ENCODE measurements around the gene ZC3H4. TPM values are rescaled to one million over a fixed set of nuclear protein-coding genes. Genes with fewer than 3 reads are reported as not detected.
A peak's percentile ranks its signal among the peaks of the same experiment; 100 is the strongest.

The ZC3H4 gene
- total RNA-seq, 1 donor from 2014 or later, result 94.7 TPM

GRCh38 chr19:47152205-47152604 lies 38.6 kb upstream of the ZC3H4 start:
- peak overlapping the region; percentile 98 for H3K27ac Mint-ChIP-seq
- peak overlapping the region; percentile 61 for H3K4me3 Mint-ChIP-seq (ENCODE audit: low read depth)
- peaks cover 56% of the 10 kb centered on the region for H3K4me1 Mint-ChIP-seq (ENCODE audit: low read depth)
- no peaks in the 10 kb centered on the region for H3K9me3 Mint-ChIP-seq (ENCODE audit: low read depth)
- peaks cover 39% of the 10 kb centered on the region for H3K36me3 Mint-ChIP-seq (ENCODE audit: insufficient read depth)
- DNase-seq (ENCODE audit: low spot score, unreplicated experiment), result no peak
- no peak for TF ChIP-seq CTCF (IDR thresholded peaks at IDR 0.05; ENCODE audit: unreplicated experiment)
- no peaks in the 10 kb centered on the region for H3K27me3 Mint-ChIP-seq

GRCh38 chr19:47151627-47152026 lies 38.1 kb upstream of the ZC3H4 start:
- H3K4me1 Mint-ChIP-seq (ENCODE audit: low read depth), result peaks cover 50% of the 10 kb centered on the region
- H3K27me3 Mint-ChIP-seq, result no peaks in the 10 kb centered on the region
- DNase-seq (ENCODE audit: low spot score, unreplicated experiment), result no peak
- no peaks in the 10 kb centered on the region for H3K9me3 Mint-ChIP-seq (ENCODE audit: low read depth)
- no peak for TF ChIP-seq CTCF (IDR thresholded peaks at IDR 0.05; ENCODE audit: unreplicated experiment)
- H3K36me3 Mint-ChIP-seq (ENCODE audit: insufficient read depth), result peaks cover 40% of the 10 kb centered on the region
- peak overlapping the region; percentile 98 for H3K27ac Mint-ChIP-seq
- peak overlapping the region; percentile 61 for H3K4me3 Mint-ChIP-seq (ENCODE audit: low read depth)

GRCh38 chr19:47146920-47147319 lies 33.3 kb upstream of the ZC3H4 start:
- TF ChIP-seq CTCF (IDR thresholded peaks at IDR 0.05; ENCODE audit: unreplicated experiment), result no peak
- no peak overlapping the region for H3K4me3 Mint-ChIP-seq (ENCODE audit: low read depth)
- H3K4me1 Mint-ChIP-seq (ENCODE audit: low read depth), result peaks cover 34% of the 10 kb centered on the region
- no peaks in the 10 kb centered on the region for H3K27me3 Mint-ChIP-seq
- no peak for DNase-seq (ENCODE audit: low spot score, unreplicated experiment)
- H3K27ac Mint-ChIP-seq, result peak overlapping the region; percentile 19
- peaks cover 41% of the 10 kb centered on the region for H3K36me3 Mint-ChIP-seq (ENCODE audit: insufficient read depth)
- H3K9me3 Mint-ChIP-seq (ENCODE audit: low read depth), result no peaks in the 10 kb centered on the region

GRCh38 chr19:47145639-47146486 lies 32.3 kb upstream of the ZC3H4 start:
- H3K36me3 Mint-ChIP-seq (ENCODE audit: insufficient read depth), result peaks cover 41% of the 10 kb centered on the region
- H3K27me3 Mint-ChIP-seq, result no peaks in the 10 kb centered on the region
- TF ChIP-seq CTCF (IDR thresholded peaks at IDR 0.05; ENCODE audit: unreplicated experiment), result no peak
- H3K9me3 Mint-ChIP-seq (ENCODE audit: low read depth), result no peaks in the 10 kb centered on the region
- peak overlapping the region; percentile 29 for H3K27ac Mint-ChIP-seq
- H3K4me3 Mint-ChIP-seq (ENCODE audit: low read depth), result no peak overlapping the region
- no peak for DNase-seq (ENCODE audit: low spot score, unreplicated experiment)
- peaks cover 28% of the 10 kb centered on the region for H3K4me1 Mint-ChIP-seq (ENCODE audit: low read depth)

- H3K36me3 Mint-ChIP-seq (ENCODE audit: insufficient read depth), result peaks cover 36% of the 10 kb centered on the region
- H3K4me3 Mint-ChIP-seq (ENCODE audit: low read depth), result no peak overlapping the region
- H3K9me3 Mint-ChIP-seq (ENCODE audit: low read depth), result no peaks in the 10 kb centered on the region
- no peak for DNase-seq (ENCODE audit: low spot score, unreplicated experiment)
- TF ChIP-seq CTCF (IDR thresholded peaks at IDR 0.05; ENCODE audit: unreplicated experiment), result no peak
- no peak overlapping the region for H3K27ac Mint-ChIP-seq
- no peaks in the 10 kb centered on the region for H3K27me3 Mint-ChIP-seq
- peaks cover 18% of the 10 kb centered on the region for H3K4me1 Mint-ChIP-seq (ENCODE audit: low read depth)
These were observed 31.1 kb upstream of the ZC3H4 start for GRCh38 chr19:47144630-47145029.

All from progenitor cell of endocrine pancreas (in vitro differentiated cells).